IMR-90 (cell line): Measurements from ENCODE around the gene RAB3GAP2. TPM values are rescaled to one million over a fixed set of nuclear protein-coding genes. Genes with fewer than 3 reads are reported as not detected.

Experiments used
- ATAC-seq: fragments of 200-7000 bp; cut with Tn5 transposase; 2 replicates; pipeline ENCODE4 v1.9.1; 2020; ENCODE audit warnings: low read depth, mild to moderate bottlenecking, moderate library complexity
- BruUV-seq: library from RNA; stranded (reverse); fragments of 400-500 nt; replicated peaks from 2 replicates; lab custom pipeline; 2021; lab: Mats Ljungman, UMichigan
- CTCF ChIA-PET: fragments of 300-600 bp; formaldehyde crosslinking; extraction: SDS; loops from one replicate; lab custom pipeline; 2021; ENCODE audit warnings: antibody characterized with exemption; lab: Yijun Ruan, JAX
- POLR2A ChIA-PET: fragments of 300-600 bp; sonication (Branson Sonifier 250); formaldehyde crosslinking; loops from one replicate; lab custom pipeline; 2022; ENCODE audit warnings: antibody characterized with exemption; ENCODE audit not compliant: unreplicated experiment; lab: Charles Lee
- DNase-seq: peaks from one replicate; pipeline ENCODE4 v3.0.0; 2013
- H2AFZ ChIP-seq: replicated peaks from 2 replicates; pipeline ENCODE3; 2013; ENCODE audit warnings: low read length, mild to moderate bottlenecking; ENCODE audit not compliant: poor library complexity
- H2AK5ac ChIP-seq: 2 replicates; pipeline ENCODE4 v1.6.1; 2013; ENCODE audit warnings: low read depth, low read length, inconsistent platforms
- H2AK9ac ChIP-seq: replicated peaks from 2 replicates; pipeline ENCODE3; 2013; ENCODE audit warnings: mild to moderate bottlenecking, low read depth, low read length, moderate library complexity; ENCODE audit not compliant: poor library complexity
- H2BK120ac ChIP-seq: 2 replicates; pipeline ENCODE4 v1.6.1; 2013; ENCODE audit warnings: low read depth, low read length, inconsistent platforms
- H2BK15ac ChIP-seq: 3 replicates; pipeline ENCODE4 v1.6.1; 2013; ENCODE audit warnings: low read depth, low read length, inconsistent platforms
- H2BK20ac ChIP-seq: 2 replicates; pipeline ENCODE4 v1.6.1; 2013; ENCODE audit warnings: low read depth, mild to moderate bottlenecking, inconsistent platforms, low read length, moderate library complexity
- H2BK5ac ChIP-seq: 2 replicates; pipeline ENCODE4 v1.6.1; 2013; ENCODE audit warnings: mild to moderate bottlenecking, low read depth, low read length, inconsistent platforms; ENCODE audit not compliant: poor library complexity, severe bottlenecking
- H3K14ac ChIP-seq: replicated peaks from 2 replicates; pipeline ENCODE4 v1.6.1; 2013; ENCODE audit warnings: low read depth, low read length, inconsistent platforms
- H3K18ac ChIP-seq: 2 replicates; pipeline ENCODE4 v1.6.1; 2013; ENCODE audit warnings: low read depth, low read length, control low read depth
- H3K23ac ChIP-seq: 2 replicates; pipeline ENCODE4 v1.6.1; 2013; ENCODE audit warnings: low read depth, low read length, inconsistent platforms
- H3K27ac ChIP-seq: 2 replicates; pipeline ENCODE4 v1.5.1; 2013; ENCODE audit warnings: mild to moderate bottlenecking, control low read depth, low read length; ENCODE audit not compliant: insufficient read depth
- H3K27me3 ChIP-seq: 2 replicates; pipeline ENCODE4 v1.6.1; 2013; ENCODE audit warnings: low read length; ENCODE audit not compliant: control insufficient read depth, insufficient read depth
- H3K36me3 ChIP-seq: 2 replicates; pipeline ENCODE4 v1.6.1; 2013; ENCODE audit warnings: low read length, mixed read lengths; ENCODE audit not compliant: control insufficient read depth, insufficient read depth
- H3K4ac ChIP-seq: 2 replicates; pipeline ENCODE4 v1.6.1; 2013; ENCODE audit warnings: low read depth, low read length, inconsistent platforms
- H3K4me1 ChIP-seq: 2 replicates; pipeline ENCODE4 v1.6.1; 2013; ENCODE audit warnings: low read length, mixed read lengths; ENCODE audit not compliant: control insufficient read depth, insufficient read depth
- H3K4me2 ChIP-seq: 2 replicates; pipeline ENCODE4 v1.6.1; 2013; ENCODE audit warnings: low read depth, mild to moderate bottlenecking, control low read depth, low read length, moderate library complexity
- H3K4me3 ChIP-seq: 2 replicates; pipeline ENCODE4 v1.5.1; 2013; ENCODE audit warnings: low read depth, mild to moderate bottlenecking, control low read depth, low read length, moderate library complexity; ENCODE audit not compliant: insufficient read depth
- H3K56ac ChIP-seq: 2 replicates; pipeline ENCODE4 v1.6.1; 2013; ENCODE audit warnings: low read length, inconsistent platforms; ENCODE audit not compliant: insufficient read depth; ENCODE audit errors: extremely low read depth
- H3K79me1 ChIP-seq, 2 experiments: 2 replicates each; pipeline ENCODE4 v1.6.1; 2013; ENCODE audit warnings: low read length in 2 of 2, inconsistent platforms in 1 of 2, low read depth in 1 of 2
- H3K9ac ChIP-seq: 2 replicates; pipeline ENCODE4 v1.6.1; 2013; ENCODE audit warnings: low read depth, low read length, control low read depth
- H3K9me1 ChIP-seq: 2 replicates; pipeline ENCODE4 v1.6.1; 2013; ENCODE audit warnings: low read length, inconsistent platforms; ENCODE audit not compliant: insufficient read depth
- H3K9me3 ChIP-seq: 2 replicates; pipeline ENCODE4 v1.6.1; 2013; ENCODE audit warnings: low read length; ENCODE audit not compliant: control insufficient read depth, insufficient read depth
- H4K20me1 ChIP-seq: 2 replicates; pipeline ENCODE4 v1.6.1; 2013; ENCODE audit warnings: low read length, inconsistent platforms; ENCODE audit not compliant: insufficient read depth
- H4K5ac ChIP-seq: 2 replicates; pipeline ENCODE4 v1.6.1; 2013; ENCODE audit warnings: mild to moderate bottlenecking, low read depth, low read length, control low read depth
- H4K8ac ChIP-seq, 2 experiments: 2 replicates each; pipeline ENCODE4 v1.6.1; 2013; ENCODE audit warnings: low read depth in 2 of 2, low read length in 2 of 2, control low read depth in 1 of 2, inconsistent platforms in 1 of 2
- H4K91ac ChIP-seq: 2 replicates; pipeline ENCODE4 v1.6.1; 2013; ENCODE audit warnings: low read depth, low read length, inconsistent platforms; ENCODE audit not compliant: insufficient read depth
- CEBPB ChIP-seq: IDR thresholded peaks from 2 replicates; pipeline ENCODE4 v1.6.1; 2012; ENCODE audit warnings: low read depth, low read length, improper control_type of control experiment
- FOS ChIP-seq: fragments of 150-350 bp; IDR thresholded peaks from 2 replicates; pipeline ENCODE4 v1.6.1; 2016; ENCODE audit warnings: low read depth, low read length
- MAZ ChIP-seq: IDR thresholded peaks from 2 replicates; pipeline ENCODE4 v1.6.1; 2012; ENCODE audit warnings: low read depth, mild to moderate bottlenecking, low read length, improper control_type of control experiment, moderate library complexity, borderline replicate concordance
- POLR2A ChIP-seq: IDR thresholded peaks from 2 replicates; pipeline ENCODE4 v1.6.1; 2012; ENCODE audit warnings: mild to moderate bottlenecking, low read depth, low read length
- RCOR1 ChIP-seq: IDR thresholded peaks from 2 replicates; pipeline ENCODE4 v1.6.1; 2012; ENCODE audit warnings: mild to moderate bottlenecking, low read length, improper control_type of control experiment; ENCODE audit not compliant: insufficient replicate concordance
- RFX5 ChIP-seq: IDR thresholded peaks from 2 replicates; pipeline ENCODE4 v1.8.0; 2012; ENCODE audit warnings: low read depth, mild to moderate bottlenecking, low read length, moderate library complexity
- SMC3 ChIP-seq: fragments of 150-350 bp; IDR thresholded peaks from 2 replicates; pipeline ENCODE4 v1.6.1; 2016; ENCODE audit warnings: low read depth, mild to moderate bottlenecking, antibody characterized with exemption, low read length, moderate library complexity
- WGBS, 2 experiments: methylation state at CpG; one replicate each; pipeline versions ENCODE4 v1.1.5 to v1.1.7; 2013; ENCODE audit warnings: missing lambda C conversion rate in 2 of 2; ENCODE audit not compliant: insufficient read length in 1 of 2; ENCODE audit errors: extremely low coverage in 2 of 2; 5-methylcytosine and 5-hydroxymethylcytosine counted together
- dilution Hi-C: fragments of 300-500 bp; cut with HindIII; formaldehyde crosslinking; loops from one replicate; pipeline ENCODE4 v1.14.3; 2018; ENCODE audit warnings: low sequenced_read_pairs; ENCODE audit not compliant: unreplicated experiment
- in situ Hi-C: fragments of 300-500 bp; cut with MboI; formaldehyde crosslinking; loops from 3 replicates; pipeline ENCODE4 v1.14.3; 2019; ENCODE audit warnings: low sequenced_read_pairs, inconsistent platforms, mixed read lengths
- intact Hi-C: fragments of 100-400 bp; cut with micrococcal nuclease; formaldehyde crosslinking; loops from 2 replicates; pipeline ENCODE4 v1.10.0; 2022
- polyA plus RNA-seq, 3 experiments: library from polyadenylated mRNA; depleted of rRNA; stranded (reverse); fragments of >200 nt; gene quantifications; 2 replicates each; pipeline ENCODE4 v1.2.3, GENCODE V29; 2012; ENCODE audit warnings: low replicate concordance in 1 of 3
- total RNA-seq: library from RNA; depleted of rRNA; stranded (reverse); fragments of >200 nt; gene quantifications from 2 replicates; pipeline ENCODE4 v1.2.3, GENCODE V29; 2012
- TF ChIP-seq, protein P1 (sequence below): fragments of 150-350 bp; IDR thresholded peaks from 2 replicates; pipeline ENCODE4 v1.6.1; 2016; ENCODE audit warnings: low read depth, mild to moderate bottlenecking, low read length, moderate library complexity, borderline replicate concordance
- TF ChIP-seq, protein P2 (sequence below): conservative IDR thresholded peaks from 2 replicates; pipeline ENCODE4 v1.5.1; 2012; ENCODE audit warnings: mild to moderate bottlenecking, low read depth, low read length, improper control_type of control experiment
- TF ChIP-seq, protein P3 (sequence below): fragments of 150-350 bp; IDR thresholded peaks from 2 replicates; pipeline ENCODE4 v1.6.1; 2017; ENCODE audit warnings: mild to moderate bottlenecking, antibody characterized with exemption, low read length, low read depth

The RAB3GAP2 gene
- total and polyA plus RNA-seq, 2 of the 4 experiments (the other 2 are of a cell fraction), result 12.3 to 37.8 TPM

DNA sequence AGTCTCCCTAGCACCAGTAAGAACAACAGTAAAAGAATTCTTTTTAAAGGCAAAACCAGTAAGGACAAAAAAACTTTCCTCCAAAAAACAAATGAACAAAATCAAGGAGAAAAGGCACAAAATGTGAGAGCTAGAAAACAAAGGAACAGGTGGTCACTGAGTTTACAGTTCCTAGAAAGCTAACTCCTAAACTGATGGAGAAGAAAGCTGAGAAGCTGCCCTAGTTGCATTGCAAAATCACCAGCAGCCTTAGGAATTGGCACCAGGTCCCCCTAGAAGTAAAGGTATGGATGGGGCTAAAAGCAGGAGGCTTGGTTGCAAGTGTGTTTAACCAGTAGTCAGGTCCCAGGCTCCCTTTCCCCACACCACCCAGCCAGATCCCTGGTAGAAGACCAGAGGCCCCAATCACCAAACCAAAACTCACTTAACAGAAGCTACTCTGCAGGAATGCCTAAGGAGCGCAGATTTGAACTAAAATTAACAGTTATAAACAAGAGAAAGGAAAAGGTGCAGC lies 47.6 kb downstream of the RAB3GAP2 start:
- Histone ChIP-seq H3K4ac (no peak overlapping the region), H3K4me1 (no peaks in the 10 kb centered on the region; the same call in 1 of the 2 replicates), H3K9me3 (no peaks in the 10 kb centered on the region), H3K9me1 (peaks cover 2% of the 10 kb centered on the region; the same call in 1 of the 2 replicates), H4K8ac (no peak overlapping the region), H4K5ac (no peak overlapping the region), H3K79me1 (peaks cover 31 to 50% of the 10 kb centered on the region in 2 experiments), H2AK5ac (no peak overlapping the region), H3K9ac (no peak overlapping the region), H3K36me3 (peaks cover 7% of the 10 kb centered on the region), H2BK120ac (no peak overlapping the region), H3K18ac (no peak overlapping the region), H3K23ac (no peak overlapping the region), H2BK5ac (no peak overlapping the region), H2AFZ (no peak overlapping the region), H2BK15ac (no peak overlapping the region), H3K56ac (no peak overlapping the region), H3K4me2 (no peak overlapping the region), H3K27ac (no peak overlapping the region), H3K4me3 (no peak overlapping the region), H2BK20ac (no peak overlapping the region), H4K20me1 (peaks cover 20% of the 10 kb centered on the region; the same call in 1 of the 2 replicates), H3K14ac (no peak overlapping the region), H2AK9ac (no peak overlapping the region), H3K27me3 (no peaks in the 10 kb centered on the region), H4K91ac (no peak overlapping the region)
- BruUV-seq, result no TSS peak
- no CpG with 5 or more reads among the region's 1 CpG for WGBS, 2 experiments
- TF ChIP-seq CEBPB (no peak), MAZ (no peak), SMC3 (no peak), FOS (no peak), POLR2A (no peak), RFX5 (no peak), RCOR1 (no peak)
- TF ChIP-seq, protein P1, sequence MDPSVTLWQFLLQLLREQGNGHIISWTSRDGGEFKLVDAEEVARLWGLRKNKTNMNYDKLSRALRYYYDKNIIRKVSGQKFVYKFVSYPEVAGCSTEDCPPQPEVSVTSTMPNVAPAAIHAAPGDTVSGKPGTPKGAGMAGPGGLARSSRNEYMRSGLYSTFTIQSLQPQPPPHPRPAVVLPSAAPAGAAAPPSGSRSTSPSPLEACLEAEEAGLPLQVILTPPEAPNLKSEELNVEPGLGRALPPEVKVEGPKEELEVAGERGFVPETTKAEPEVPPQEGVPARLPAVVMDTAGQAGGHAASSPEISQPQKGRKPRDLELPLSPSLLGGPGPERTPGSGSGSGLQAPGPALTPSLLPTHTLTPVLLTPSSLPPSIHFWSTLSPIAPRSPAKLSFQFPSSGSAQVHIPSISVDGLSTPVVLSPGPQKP, result no peak
- TF ChIP-seq, protein P2, sequence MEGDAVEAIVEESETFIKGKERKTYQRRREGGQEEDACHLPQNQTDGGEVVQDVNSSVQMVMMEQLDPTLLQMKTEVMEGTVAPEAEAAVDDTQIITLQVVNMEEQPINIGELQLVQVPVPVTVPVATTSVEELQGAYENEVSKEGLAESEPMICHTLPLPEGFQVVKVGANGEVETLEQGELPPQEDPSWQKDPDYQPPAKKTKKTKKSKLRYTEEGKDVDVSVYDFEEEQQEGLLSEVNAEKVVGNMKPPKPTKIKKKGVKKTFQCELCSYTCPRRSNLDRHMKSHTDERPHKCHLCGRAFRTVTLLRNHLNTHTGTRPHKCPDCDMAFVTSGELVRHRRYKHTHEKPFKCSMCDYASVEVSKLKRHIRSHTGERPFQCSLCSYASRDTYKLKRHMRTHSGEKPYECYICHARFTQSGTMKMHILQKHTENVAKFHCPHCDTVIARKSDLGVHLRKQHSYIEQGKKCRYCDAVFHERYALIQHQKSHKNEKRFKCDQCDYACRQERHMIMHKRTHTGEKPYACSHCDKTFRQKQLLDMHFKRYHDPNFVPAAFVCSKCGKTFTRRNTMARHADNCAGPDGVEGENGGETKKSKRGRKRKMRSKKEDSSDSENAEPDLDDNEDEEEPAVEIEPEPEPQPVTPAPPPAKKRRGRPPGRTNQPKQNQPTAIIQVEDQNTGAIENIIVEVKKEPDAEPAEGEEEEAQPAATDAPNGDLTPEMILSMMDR, result no peak
- TF ChIP-seq, protein P3, sequence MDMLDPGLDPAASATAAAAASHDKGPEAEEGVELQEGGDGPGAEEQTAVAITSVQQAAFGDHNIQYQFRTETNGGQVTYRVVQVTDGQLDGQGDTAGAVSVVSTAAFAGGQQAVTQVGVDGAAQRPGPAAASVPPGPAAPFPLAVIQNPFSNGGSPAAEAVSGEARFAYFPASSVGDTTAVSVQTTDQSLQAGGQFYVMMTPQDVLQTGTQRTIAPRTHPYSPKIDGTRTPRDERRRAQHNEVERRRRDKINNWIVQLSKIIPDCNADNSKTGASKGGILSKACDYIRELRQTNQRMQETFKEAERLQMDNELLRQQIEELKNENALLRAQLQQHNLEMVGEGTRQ, result no peak
- intact Hi-C loops (no loop called here), in situ Hi-C loops (no loop called here), dilution Hi-C loops (no loop called here)
- CTCF ChIA-PET, result interaction anchor here (1.3 kb wide), 1 partner anchor 8 kb away, joined by 4 read pairs; no protein-coding TSS in a partner anchor
- POLR2A ChIA-PET, result no interaction called here
- no peak for ATAC-seq
- no peak for DNase-seq
